HepG2 (cell line): ENCODE measurements around the gene ZIM2. TPM values are rescaled to one million over a fixed set of nuclear protein-coding genes. Genes with fewer than 3 reads are reported as not detected.

Experiments
- ETV5 ChIP-seq: IDR thresholded peaks from 2 replicates; pipeline ENCODE4 v1.6.1; 2018; ENCODE audit warnings: missing biosample characterization, missing genetic modification reagents, inconsistent platforms, borderline replicate concordance
- FOSL2 ChIP-seq: sonication (generic); formaldehyde crosslinking; IDR thresholded peaks from 2 replicates; pipeline ENCODE4 v1.4.0; 2020; ENCODE audit warnings: missing genetic modification reagents
- GABPA ChIP-seq, 2 experiments: IDR thresholded peaks; 2 replicates each; pipeline ENCODE4 v1.6.1; 2011 to 2016; ENCODE audit warnings: low read depth in 2 of 2, low read length in 1 of 2, missing biosample characterization in 1 of 2, missing genetic modification characterization in 1 of 2
- NCOA2 ChIP-seq: sonication (generic); formaldehyde crosslinking; IDR thresholded peaks from 2 replicates; pipeline ENCODE4 v1.8.0; 2022; ENCODE audit warnings: inconsistent platforms
- NFYB ChIP-seq: sonication (generic); formaldehyde crosslinking; IDR thresholded peaks from 2 replicates; pipeline ENCODE4 v1.4.0; 2020; ENCODE audit warnings: missing genetic modification reagents
- SYNCRIP ChIP-seq: fragments of 200-400 bp; formaldehyde crosslinking; IDR thresholded peaks from 2 replicates; pipeline ENCODE4 v1.6.1; 2018; ENCODE audit warnings: mild to moderate bottlenecking, low read depth, low read length; ENCODE audit not compliant: insufficient read depth
- TBX3 ChIP-seq: fragments of 450-650 bp; IDR thresholded peaks from 2 replicates; pipeline ENCODE4 v1.6.1; 2017; ENCODE audit warnings: antibody characterized with exemption, mild to moderate bottlenecking, inconsistent platforms, borderline replicate concordance
- TCF7 ChIP-seq: sonication (generic); IDR thresholded peaks from 2 replicates; pipeline ENCODE4 v1.6.1; 2016; ENCODE audit warnings: antibody characterized with exemption, low read depth
- ZEB1 ChIP-seq: IDR thresholded peaks from 2 replicates; pipeline ENCODE4 v1.6.1; 2012; ENCODE audit warnings: mild to moderate bottlenecking, low read depth, inconsistent platforms; ENCODE audit not compliant: insufficient replicate concordance
- ZFP36 ChIP-seq: fragments of 150-350 bp; IDR thresholded peaks from 2 replicates; pipeline ENCODE4 v1.6.1; 2018; ENCODE audit warnings: borderline replicate concordance, low read length, low read depth; ENCODE audit not compliant: partially characterized antibody
- ZNF205 ChIP-seq: IDR thresholded peaks from 2 replicates; pipeline ENCODE4 v1.6.1; 2018; ENCODE audit warnings: missing biosample characterization, missing genetic modification reagents
- ZNF749 ChIP-seq: sonication (generic); formaldehyde crosslinking; IDR thresholded peaks from 2 replicates; pipeline ENCODE4 v1.8.0; 2022; ENCODE audit warnings: mild to moderate bottlenecking, missing genetic modification reagents, moderate library complexity, borderline replicate concordance
- ZNF878 ChIP-seq: sonication (generic); formaldehyde crosslinking; IDR thresholded peaks from 2 replicates; pipeline ENCODE4 v1.8.1; 2023; ENCODE audit warnings: mild to moderate bottlenecking, missing genetic modification reagents, moderate library complexity
- polyA plus RNA-seq, 8 experiments: library from polyadenylated mRNA; depleted of rRNA in 3 of 8; stranded (reverse) in 7 of 8; unstranded in 1 of 8; fragments of >200 nt; fragmentation: Illumina TruSeq in 4 of 8; extraction: Trizol in 4 of 8; gene quantifications; 2 replicates each; pipeline versions ENCODE4 v1.2.1 to v1.2.3, GENCODE V29; 2011 to 2016; ENCODE audit warnings: low read depth in 4 of 8, missing spikeins in 1 of 8, mixed read lengths in 1 of 8; ENCODE audit not compliant: insufficient read depth in 1 of 8
- total RNA-seq, 5 experiments: library from RNA; depleted of rRNA; stranded (reverse); fragments of >200 nt; fragmentation: Illumina TruSeq; extraction: Trizol; gene quantifications; 2 replicates each; pipeline ENCODE4 v1.2.3, GENCODE V29; 2016; ENCODE audit warnings: low read depth in 1 of 5
- TF ChIP-seq, protein P1 (sequence below): conservative IDR thresholded peaks from 2 replicates; pipeline ENCODE4 v1.6.1; 2018; ENCODE audit warnings: missing genetic modification reagents
- TF ChIP-seq, protein P2 (sequence below): sonication (generic); formaldehyde crosslinking; IDR thresholded peaks from 2 replicates; pipeline ENCODE4 v1.4.0; 2020; ENCODE audit warnings: missing genetic modification reagents, borderline replicate concordance
- TF ChIP-seq, protein P3 (sequence below): sonication (generic); formaldehyde crosslinking; IDR thresholded peaks from 2 replicates; pipeline ENCODE4 v1.8.0; 2023; ENCODE audit warnings: mild to moderate bottlenecking, missing genetic modification reagents
- TF ChIP-seq, protein P4 (sequence below): sonication (generic); formaldehyde crosslinking; IDR thresholded peaks from 2 replicates; pipeline ENCODE4 v1.4.0; 2020; ENCODE audit warnings: missing genetic modification reagents
- TF ChIP-seq, protein P5 (sequence below): sonication (generic); formaldehyde crosslinking; IDR thresholded peaks from 2 replicates; pipeline ENCODE4 v1.4.0; 2020; ENCODE audit warnings: missing genetic modification reagents
- TF ChIP-seq, protein P6 (sequence below): sonication (generic); formaldehyde crosslinking; IDR thresholded peaks from 2 replicates; pipeline ENCODE4 v1.5.0; 2020; ENCODE audit warnings: missing genetic modification reagents
- TF ChIP-seq, protein P7 (sequence below): sonication (generic); formaldehyde crosslinking; IDR thresholded peaks from 2 replicates; pipeline ENCODE4 v1.9.0; 2021; ENCODE audit warnings: missing genetic modification reagents, mild to moderate bottlenecking, borderline replicate concordance

The ZIM2 gene
- total and polyA plus RNA-seq, 2 of the 13 experiments (the other 11 are each of a cell fraction or from before 2014, with no cell fraction given): 7.2 to 10.3 TPM

DNA sequence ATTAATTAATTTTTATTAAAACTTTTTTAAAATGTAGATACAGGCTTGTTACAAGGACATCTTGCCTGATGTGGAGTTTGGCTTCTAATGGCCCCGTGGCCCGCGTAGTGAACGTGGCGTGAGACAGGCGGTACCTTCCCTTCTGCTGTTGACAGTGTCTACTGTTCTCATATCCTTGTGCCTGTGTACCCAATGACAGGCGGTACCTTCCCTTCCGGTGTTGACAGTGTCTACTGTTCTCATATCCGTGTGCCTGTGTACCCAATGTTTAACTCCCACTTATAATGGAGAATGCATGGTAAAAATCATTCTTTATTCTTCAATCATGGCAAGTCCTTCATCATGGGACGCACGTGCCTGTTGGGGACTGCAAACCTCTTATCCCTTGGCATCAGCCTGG lies 89.9 kb downstream of the ZIM2 start (continued):
- TF ChIP-seq, protein P1, sequence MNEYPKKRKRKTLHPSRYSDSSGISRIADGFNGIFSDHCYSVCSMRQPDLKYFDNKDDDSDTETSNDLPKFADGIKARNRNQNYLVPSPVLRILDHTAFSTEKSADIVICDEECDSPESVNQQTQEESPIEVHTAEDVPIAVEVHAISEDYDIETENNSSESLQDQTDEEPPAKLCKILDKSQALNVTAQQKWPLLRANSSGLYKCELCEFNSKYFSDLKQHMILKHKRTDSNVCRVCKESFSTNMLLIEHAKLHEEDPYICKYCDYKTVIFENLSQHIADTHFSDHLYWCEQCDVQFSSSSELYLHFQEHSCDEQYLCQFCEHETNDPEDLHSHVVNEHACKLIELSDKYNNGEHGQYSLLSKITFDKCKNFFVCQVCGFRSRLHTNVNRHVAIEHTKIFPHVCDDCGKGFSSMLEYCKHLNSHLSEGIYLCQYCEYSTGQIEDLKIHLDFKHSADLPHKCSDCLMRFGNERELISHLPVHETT: no peak
- TF ChIP-seq SYNCRIP (no peak), ZFP36 (no peak), GABPA (IDR thresholded peaks at IDR 0.05; ENCODE audit: low read depth, low read length) (no peak), GABPA (CRISPR knock-in tag; IDR thresholded peaks at IDR 0.05; ENCODE audit: low read depth) (peak; percentile 62), NFYB (CRISPR knock-in tag) (no peak), ZNF749 (CRISPR knock-in tag) (no peak), ZEB1 (no peak), NCOA2 (CRISPR knock-in tag) (no peak), ZNF878 (CRISPR knock-in tag) (no peak), TBX3 (no peak), ETV5 (CRISPR knock-in tag) (peak; percentile 86), FOSL2 (CRISPR knock-in tag) (no peak), ZNF205 (CRISPR knock-in tag) (no peak), TCF7 (no peak)
- TF ChIP-seq, protein P2, sequence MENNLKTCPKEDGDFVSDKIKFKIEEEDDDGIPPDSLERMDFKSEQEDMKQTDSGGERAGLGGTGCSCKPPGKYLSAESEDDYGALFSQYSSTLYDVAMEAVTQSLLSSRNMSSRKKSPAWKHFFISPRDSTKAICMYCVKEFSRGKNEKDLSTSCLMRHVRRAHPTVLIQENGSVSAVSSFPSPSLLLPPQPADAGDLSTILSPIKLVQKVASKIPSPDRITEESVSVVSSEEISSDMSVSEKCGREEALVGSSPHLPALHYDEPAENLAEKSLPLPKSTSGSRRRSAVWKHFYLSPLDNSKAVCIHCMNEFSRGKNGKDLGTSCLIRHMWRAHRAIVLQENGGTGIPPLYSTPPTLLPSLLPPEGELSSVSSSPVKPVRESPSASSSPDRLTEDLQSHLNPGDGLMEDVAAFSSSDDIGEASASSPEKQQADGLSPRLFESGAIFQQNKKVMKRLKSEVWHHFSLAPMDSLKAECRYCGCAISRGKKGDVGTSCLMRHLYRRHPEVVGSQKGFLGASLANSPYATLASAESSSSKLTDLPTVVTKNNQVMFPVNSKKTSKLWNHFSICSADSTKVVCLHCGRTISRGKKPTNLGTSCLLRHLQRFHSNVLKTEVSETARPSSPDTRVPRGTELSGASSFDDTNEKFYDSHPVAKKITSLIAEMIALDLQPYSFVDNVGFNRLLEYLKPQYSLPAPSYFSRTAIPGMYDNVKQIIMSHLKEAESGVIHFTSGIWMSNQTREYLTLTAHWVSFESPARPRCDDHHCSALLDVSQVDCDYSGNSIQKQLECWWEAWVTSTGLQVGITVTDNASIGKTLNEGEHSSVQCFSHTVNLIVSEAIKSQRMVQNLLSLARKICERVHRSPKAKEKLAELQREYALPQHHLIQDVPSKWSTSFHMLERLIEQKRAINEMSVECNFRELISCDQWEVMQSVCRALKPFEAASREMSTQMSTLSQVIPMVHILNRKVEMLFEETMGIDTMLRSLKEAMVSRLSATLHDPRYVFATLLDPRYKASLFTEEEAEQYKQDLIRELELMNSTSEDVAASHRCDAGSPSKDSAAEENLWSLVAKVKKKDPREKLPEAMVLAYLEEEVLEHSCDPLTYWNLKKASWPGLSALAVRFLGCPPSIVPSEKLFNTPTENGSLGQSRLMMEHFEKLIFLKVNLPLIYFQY (CRISPR knock-in tag): no peak
- TF ChIP-seq, protein P3, sequence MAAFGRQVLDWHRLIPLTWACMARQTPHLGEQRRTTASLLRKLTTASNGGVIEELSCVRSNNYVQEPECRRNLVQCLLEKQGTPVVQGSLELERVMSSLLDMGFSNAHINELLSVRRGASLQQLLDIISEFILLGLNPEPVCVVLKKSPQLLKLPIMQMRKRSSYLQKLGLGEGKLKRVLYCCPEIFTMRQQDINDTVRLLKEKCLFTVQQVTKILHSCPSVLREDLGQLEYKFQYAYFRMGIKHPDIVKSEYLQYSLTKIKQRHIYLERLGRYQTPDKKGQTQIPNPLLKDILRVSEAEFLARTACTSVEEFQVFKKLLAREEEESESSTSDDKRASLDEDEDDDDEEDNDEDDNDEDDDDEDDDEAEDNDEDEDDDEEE: no peak
- TF ChIP-seq, protein P4, sequence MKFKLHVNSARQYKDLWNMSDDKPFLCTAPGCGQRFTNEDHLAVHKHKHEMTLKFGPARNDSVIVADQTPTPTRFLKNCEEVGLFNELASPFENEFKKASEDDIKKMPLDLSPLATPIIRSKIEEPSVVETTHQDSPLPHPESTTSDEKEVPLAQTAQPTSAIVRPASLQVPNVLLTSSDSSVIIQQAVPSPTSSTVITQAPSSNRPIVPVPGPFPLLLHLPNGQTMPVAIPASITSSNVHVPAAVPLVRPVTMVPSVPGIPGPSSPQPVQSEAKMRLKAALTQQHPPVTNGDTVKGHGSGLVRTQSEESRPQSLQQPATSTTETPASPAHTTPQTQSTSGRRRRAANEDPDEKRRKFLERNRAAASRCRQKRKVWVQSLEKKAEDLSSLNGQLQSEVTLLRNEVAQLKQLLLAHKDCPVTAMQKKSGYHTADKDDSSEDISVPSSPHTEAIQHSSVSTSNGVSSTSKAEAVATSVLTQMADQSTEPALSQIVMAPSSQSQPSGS: no peak
- TF ChIP-seq, protein P5, sequence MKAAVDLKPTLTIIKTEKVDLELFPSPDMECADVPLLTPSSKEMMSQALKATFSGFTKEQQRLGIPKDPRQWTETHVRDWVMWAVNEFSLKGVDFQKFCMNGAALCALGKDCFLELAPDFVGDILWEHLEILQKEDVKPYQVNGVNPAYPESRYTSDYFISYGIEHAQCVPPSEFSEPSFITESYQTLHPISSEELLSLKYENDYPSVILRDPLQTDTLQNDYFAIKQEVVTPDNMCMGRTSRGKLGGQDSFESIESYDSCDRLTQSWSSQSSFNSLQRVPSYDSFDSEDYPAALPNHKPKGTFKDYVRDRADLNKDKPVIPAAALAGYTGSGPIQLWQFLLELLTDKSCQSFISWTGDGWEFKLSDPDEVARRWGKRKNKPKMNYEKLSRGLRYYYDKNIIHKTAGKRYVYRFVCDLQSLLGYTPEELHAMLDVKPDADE (CRISPR knock-in tag): no peak
- TF ChIP-seq, protein P6, sequence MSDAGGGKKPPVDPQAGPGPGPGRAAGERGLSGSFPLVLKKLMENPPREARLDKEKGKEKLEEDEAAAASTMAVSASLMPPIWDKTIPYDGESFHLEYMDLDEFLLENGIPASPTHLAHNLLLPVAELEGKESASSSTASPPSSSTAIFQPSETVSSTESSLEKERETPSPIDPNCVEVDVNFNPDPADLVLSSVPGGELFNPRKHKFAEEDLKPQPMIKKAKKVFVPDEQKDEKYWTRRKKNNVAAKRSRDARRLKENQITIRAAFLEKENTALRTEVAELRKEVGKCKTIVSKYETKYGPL (CRISPR knock-in tag): no peak
- TF ChIP-seq, protein P7, sequence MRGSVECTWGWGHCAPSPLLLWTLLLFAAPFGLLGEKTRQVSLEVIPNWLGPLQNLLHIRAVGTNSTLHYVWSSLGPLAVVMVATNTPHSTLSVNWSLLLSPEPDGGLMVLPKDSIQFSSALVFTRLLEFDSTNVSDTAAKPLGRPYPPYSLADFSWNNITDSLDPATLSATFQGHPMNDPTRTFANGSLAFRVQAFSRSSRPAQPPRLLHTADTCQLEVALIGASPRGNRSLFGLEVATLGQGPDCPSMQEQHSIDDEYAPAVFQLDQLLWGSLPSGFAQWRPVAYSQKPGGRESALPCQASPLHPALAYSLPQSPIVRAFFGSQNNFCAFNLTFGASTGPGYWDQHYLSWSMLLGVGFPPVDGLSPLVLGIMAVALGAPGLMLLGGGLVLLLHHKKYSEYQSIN (CRISPR knock-in tag): no peak
